CD4-positive, alpha-beta T cell treated with Interleukin-4 for 1 hour (primary cell): ENCODE results near the gene FBRSL1.

ENCODE experiments used
- DNase-seq, 2 donors: peaks; one replicate each; pipeline ENCODE4 v3.0.0-alpha.2; 2020 to 2022

Gene FBRSL1

GRCh38 chr12:132485619-132486018, 4.3 kb upstream of the FBRSL1 start:
- DNase-seq: no peak

GRCh38 chr12:132486168-132486567, 3.8 kb upstream of the FBRSL1 start:
- DNase-seq: no peak

GRCh38 chr12:132486576-132486975, 3.4 kb upstream of the FBRSL1 start:
- DNase-seq: no peak

- DNase-seq: no peak
These were observed 2.6 kb upstream of the FBRSL1 start for GRCh38 chr12:132487311-132487741.

- DNase-seq: peak; percentile 55 to 63
These were observed 1.5 kb upstream of the FBRSL1 start for GRCh38 chr12:132488127-132489077.

GRCh38 chr12:132489078-132489601, 811 bp upstream of the FBRSL1 start:
- DNase-seq: peak; percentile 55 to 70

- no peak for DNase-seq
These were observed 629 bp downstream of the FBRSL1 start for GRCh38 chr12:132490422-132491137.

- DNase-seq: no peak
These were observed 1.2 kb downstream of the FBRSL1 start for GRCh38 chr12:132491138-132491663.

GRCh38 chr12:132491761-132492378, 1.9 kb downstream of the FBRSL1 start:
- DNase-seq: no peak

- no peak for DNase-seq
These were observed 2.6 kb downstream of the FBRSL1 start for GRCh38 chr12:132492522-132492921.

GRCh38 chr12:132492951-132493350, 3.0 kb downstream of the FBRSL1 start:
- DNase-seq: no peak

GRCh38 chr12:132493482-132494178, 3.7 kb downstream of the FBRSL1 start:
- DNase-seq: no peak

GRCh38 chr12:132494294-132495164, 4.6 kb downstream of the FBRSL1 start:
- DNase-seq: no peak

- DNase-seq: no peak
These were observed 5.2 kb downstream of the FBRSL1 start for GRCh38 chr12:132495165-132495544.

GRCh38 chr12:132495629-132496357, 5.8 kb downstream of the FBRSL1 start:
- DNase-seq: no peak

- no peak for DNase-seq
These were observed 6.4 kb downstream of the FBRSL1 start for GRCh38 chr12:132496358-132496669.

- no peak for DNase-seq
These were observed 6.8 kb downstream of the FBRSL1 start for GRCh38 chr12:132496710-132497109.

GRCh38 chr12:132497514-132498405, 7.8 kb downstream of the FBRSL1 start:
- no peak for DNase-seq

GRCh38 chr12:132498931-132499330, 9.0 kb downstream of the FBRSL1 start:
- DNase-seq: no peak
